Measurements from ENCODE around the gene REXO1.

The REXO1 gene

DNA sequence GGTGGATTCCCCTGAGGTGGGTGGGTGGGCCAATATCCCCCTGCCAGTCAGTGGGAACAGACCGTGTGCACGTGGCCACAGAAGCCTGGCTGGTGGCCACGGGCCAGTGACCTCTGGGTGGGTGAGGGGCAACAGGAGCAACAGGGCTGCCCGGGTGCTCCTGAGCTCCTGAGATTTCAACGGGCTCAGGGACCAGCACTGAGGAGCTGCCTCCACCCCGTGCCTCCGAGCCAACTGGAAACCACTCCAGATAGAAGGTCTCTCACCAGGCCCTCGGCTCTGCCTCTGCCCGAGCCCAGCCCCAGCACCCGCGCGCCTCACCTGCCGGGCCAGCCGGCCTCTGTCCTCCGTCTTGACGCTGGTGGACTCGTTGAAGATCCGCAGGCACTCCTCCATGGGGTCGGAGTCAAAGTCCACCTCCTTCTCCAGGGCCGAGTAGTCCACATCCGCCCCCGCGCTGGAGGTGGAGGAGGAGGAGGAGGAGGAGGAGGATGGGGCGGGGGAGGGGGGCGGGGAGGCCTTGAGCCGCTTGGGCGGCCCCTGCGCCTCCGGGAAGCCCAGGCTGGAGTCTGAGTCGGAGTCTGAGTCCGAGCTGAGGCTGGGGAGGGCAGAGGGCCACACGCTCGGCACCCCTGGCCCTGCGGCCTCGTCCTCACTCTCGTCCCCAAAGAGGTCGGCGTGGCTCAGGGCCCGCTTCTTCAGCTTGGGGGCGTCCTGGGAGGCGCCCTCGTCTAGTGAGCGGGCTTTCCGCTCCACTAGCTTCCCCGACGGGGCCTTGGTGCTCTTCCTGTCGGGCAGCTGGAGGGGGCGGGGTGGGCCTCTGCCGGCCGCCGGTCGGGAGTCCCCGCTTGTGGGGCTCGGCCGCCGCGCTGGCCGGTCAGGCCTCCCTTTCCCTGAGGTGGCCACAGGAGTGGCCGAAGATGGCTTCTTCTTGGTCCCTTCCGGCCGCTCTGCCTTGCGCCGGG, 21.4 kb downstream of the REXO1 start:
- no peak for DNase-seq

GRCh38 chr19:1825909-1826556, 22.2 kb downstream of the REXO1 start:
- DNase-seq = peak; percentile 47

- DNase-seq = no peak
Measured at GRCh38 chr19:1824252-1824622, 24.0 kb downstream of the REXO1 start.

DNA sequence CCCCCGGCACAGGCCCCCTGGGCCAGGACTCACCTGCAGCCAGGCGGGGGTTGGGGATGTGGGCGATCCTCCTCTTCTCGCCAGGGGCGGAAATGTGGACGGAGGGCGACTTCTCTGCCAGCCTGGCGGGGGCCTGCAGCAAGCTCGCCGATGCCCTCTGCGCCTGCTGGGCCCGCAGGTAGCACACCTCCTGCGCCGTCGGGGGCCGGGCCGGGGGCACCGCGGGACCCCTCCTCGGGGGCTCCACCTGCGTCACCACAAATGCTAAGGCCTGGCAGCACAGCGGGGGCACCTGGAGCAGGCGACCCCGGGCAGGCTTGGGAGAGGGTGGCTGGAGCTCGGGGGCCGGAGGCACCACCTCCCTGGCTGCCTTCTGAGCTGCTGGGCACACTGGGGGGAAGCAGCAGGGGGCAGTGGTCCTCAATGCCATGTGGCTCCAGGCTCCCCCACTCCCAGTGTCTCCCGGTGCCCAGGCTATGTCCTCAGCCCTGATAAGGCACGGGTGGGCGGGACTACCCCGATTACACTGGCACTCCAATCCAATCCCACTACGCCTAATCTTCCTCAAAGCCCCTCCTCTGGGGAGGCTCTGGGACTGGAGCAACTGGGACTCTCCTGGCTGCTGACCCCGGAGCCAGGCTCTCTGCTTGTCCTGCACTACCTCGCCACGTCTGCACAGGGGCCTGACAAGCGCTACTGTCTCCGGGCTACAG, 24.6 kb downstream of the REXO1 start:
- no peak for DNase-seq

DNA sequence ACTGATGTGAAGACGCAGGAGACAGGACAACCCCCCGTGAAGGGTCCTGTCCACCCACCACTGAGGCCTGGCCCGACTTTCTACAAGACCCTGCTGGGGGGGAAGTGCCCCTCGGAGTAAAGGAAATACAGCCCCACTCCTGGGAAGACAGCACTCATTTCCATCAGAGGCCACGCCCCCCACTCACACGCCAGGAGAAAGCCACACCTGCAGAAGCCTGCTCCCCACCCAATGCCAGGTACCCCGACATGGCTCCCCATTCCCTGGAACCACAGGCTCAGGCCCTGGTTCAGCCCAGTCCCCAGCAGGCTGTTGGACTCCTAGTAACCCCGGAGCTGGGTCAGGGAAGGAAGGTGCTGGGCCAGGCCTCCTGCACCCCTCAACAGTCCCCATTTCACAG, 25.3 kb downstream of the REXO1 start:
- DNase-seq = no peak

GRCh38 chr19:1822210-1822609, 26.1 kb downstream of the REXO1 start:
- no peak for DNase-seq

GRCh38 chr19:1819341-1820255, 28.7 kb downstream of the REXO1 start:
- no peak for DNase-seq

GRCh38 chr19:1818549-1819195, 29.6 kb downstream of the REXO1 start:
- no peak for DNase-seq

GRCh38 chr19:1817553-1818179, 30.6 kb downstream of the REXO1 start:
- no peak for DNase-seq

DNA sequence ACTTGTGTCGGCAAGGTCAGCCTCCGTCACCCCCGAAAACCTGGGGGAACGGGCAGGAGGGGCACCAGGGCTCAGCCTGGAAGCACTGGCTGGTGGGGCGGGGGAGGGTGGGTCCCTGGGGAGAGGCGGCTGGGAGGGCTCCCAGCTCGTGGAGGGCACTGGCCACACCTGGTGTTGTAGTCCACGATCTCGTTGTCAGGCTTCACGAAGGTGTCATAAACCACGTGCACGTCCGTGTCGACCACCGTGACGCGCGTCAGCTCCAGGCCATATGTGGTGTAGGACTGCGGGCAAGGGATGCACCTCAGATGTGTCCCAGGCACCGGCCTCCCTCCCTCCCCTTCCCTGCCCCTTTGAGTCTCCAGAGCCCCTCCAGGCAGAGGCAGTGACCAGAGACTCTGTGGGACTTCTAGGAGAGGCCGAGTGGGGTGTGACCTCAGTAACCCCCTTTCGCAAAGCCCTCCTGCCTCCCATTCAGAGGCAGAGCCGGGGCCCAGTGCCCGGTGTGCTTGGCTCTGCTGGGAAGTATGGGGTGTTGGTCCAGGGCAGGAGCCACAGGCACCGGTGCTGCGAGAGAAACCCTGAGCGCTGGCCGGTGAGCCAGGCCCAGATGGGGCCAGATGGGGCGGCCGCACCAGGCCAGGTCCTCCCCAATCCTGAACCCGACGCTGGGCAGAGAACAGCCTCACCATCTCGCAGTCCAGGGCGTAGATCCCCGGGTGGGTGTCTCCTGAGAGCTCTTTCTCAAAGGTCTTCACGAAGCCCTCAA, 31.6 kb downstream of the REXO1 start:
- DNase-seq = no peak

- no peak for DNase-seq
Measured at GRCh38 chr19:1815605-1816529, 32.4 kb downstream of the REXO1 start.

DNA sequence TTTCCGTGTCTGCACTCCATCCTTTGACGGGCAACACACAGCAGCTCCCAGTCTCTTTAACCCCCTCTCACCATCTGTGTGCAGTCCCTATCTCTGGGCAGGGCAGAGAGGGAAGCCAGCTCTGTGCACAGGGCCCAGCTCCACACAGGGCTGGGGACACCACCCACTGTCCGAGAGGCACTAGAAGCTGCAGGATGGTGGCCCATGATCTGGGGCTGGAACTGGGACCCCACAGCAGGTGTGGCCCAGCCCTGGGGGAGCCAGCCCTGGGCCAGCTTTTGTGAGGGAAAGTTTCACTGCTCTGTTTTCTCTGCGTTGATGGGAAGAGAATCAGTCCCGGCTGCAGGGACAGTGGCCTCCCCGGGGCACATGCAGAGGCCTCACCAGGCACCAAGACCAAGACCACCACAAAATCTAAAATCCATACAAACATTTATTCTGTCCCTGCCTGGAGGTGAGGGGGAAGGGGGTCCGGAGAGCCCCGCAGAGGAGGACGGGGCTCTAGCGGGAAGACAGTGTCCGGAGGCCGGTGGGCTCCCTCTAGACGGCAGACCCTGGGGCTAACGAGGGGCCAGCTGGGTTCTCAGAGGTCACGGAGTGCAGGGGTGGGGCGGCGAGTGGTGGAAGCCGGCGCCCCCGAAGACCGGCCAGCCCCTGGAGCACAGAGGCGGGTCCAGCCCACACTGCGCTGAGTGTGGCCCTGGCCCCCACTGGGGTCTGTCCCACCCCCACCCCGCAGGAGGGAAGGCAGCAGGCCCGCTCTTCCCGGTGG, 33.3 kb downstream of the REXO1 start:
- no peak for DNase-seq

DNA sequence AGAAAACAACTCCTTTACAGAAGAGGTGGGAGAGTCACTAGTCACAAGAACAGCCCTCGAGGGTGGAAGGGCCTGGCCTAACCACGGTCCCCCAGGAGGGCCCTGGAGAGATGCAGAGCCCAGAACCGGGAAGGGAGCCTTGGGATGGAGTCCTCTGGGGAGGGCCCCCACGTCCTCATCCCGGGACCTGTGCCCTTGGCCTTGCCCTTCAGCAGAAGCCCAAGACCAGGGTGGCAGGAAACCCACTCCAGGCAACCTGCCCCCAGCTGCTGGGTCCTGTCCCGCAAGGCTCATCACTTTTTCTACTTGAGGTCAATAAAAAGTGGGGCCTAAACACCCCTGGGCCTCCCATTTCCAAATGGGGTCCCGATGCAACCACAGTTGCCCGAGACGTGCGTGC, 33.9 kb downstream of the REXO1 start:
- no peak for DNase-seq

GRCh38 chr19:1813192-1814182, 34.8 kb downstream of the REXO1 start:
- DNase-seq = no peak

GRCh38 chr19:1812426-1813191, 35.7 kb downstream of the REXO1 start:
- DNase-seq = peak; percentile 96

GRCh38 chr19:1811942-1812425, 36.3 kb downstream of the REXO1 start, which contains the start of gene ATP8B3:
ATP8B3 (minus strand) TSS chr19:1812276; CDS start chr19:1811736, 540 bp downstream.
- no peak for DNase-seq
